GM10248 (cell line): ENCODE measurements around the gene PIP4K2A.

Experiments used
- CTCF ChIA-PET: fragments of 300-600 bp; sonication (Branson Sonifier 250); formaldehyde crosslinking; extraction: SDS; loops from one replicate; lab custom pipeline; 2021; ENCODE audit warnings: antibody characterized with exemption; lab: Yijun Ruan, JAX
- POLR2A ChIA-PET: fragments of 350-650 bp; sonication (Branson Sonifier 250); formaldehyde crosslinking; extraction: SDS; loops from one replicate; lab custom pipeline; 2020; ENCODE audit warnings: antibody characterized with exemption; lab: Yijun Ruan, JAX
- DNase-seq: peaks from one replicate; pipeline ENCODE4 v3.0.0; 2012; ENCODE audit errors: extremely low spot score
- CTCF ChIP-seq: IDR thresholded peaks from 2 replicates; pipeline ENCODE4 v1.5.1; 2012; ENCODE audit warnings: mild to moderate bottlenecking, low read depth; ENCODE audit errors: extremely low read depth, missing control alignments, control extremely low read depth

Gene PIP4K2A

GRCh38 chr10:22733992-22734391 is 19.6 kb upstream of the PIP4K2A start:
- ChIA-PET CTCF (no interaction called here), POLR2A (no interaction called here)
- DNase-seq, result no peak
- TF ChIP-seq CTCF, result no peak

GRCh38 chr10:22727663-22728062 is 13.3 kb upstream of the PIP4K2A start:
- DNase-seq, result no peak
- CTCF ChIA-PET, result no interaction called here
- TF ChIP-seq CTCF, result no peak
- POLR2A ChIA-PET, result no interaction called here

GRCh38 chr10:22727112-22727511 is 12.7 kb upstream of the PIP4K2A start:
- POLR2A ChIA-PET, result no interaction called here

GRCh38 chr10:22724773-22725172 is 10.4 kb upstream of the PIP4K2A start:
- CTCF ChIA-PET, result interaction anchor here (1.2 to 1.3 kb wide), 2 partner anchors 36 to 43 kb away, joined by 3 to 4 read pairs; no protein-coding TSS in a partner anchor
- no peak for TF ChIP-seq CTCF
- DNase-seq, result no peak
- POLR2A ChIA-PET, result no interaction called here

More at GRCh38 chr10:22727112-22727511, 12.7 kb upstream of the PIP4K2A start:
- CTCF ChIA-PET, result no interaction called here
- TF ChIP-seq CTCF, result no peak
- DNase-seq, result no peak

GRCh38 chr10:22723783-22724182 is 9.4 kb upstream of the PIP4K2A start:
- ChIA-PET POLR2A (no interaction called here), CTCF (interaction anchor here (0.9 to 1.4 kb wide), 2 partner anchors 27 to 81 kb away, joined by 3 read pairs; no protein-coding TSS in a partner anchor)
- peak; percentile 48 for DNase-seq
- no peak for TF ChIP-seq CTCF

- POLR2A ChIA-PET, result no interaction called here
- DNase-seq, result peak; percentile 49
- CTCF ChIA-PET, result interaction anchor here (0.9 to 1.4 kb wide), 2 partner anchors 26 to 80 kb away, joined by 3 read pairs; no protein-coding TSS in a partner anchor
- TF ChIP-seq CTCF, result no peak
Measured at GRCh38 chr10:22723343-22723779, 9.0 kb upstream of the PIP4K2A start.

- ChIA-PET POLR2A (no interaction called here), CTCF (interaction anchor here (1.4 kb wide), 1 partner anchor 80 kb away, joined by 3 read pairs; no protein-coding TSS in a partner anchor)
- DNase-seq, result no peak
- no peak for TF ChIP-seq CTCF
Measured at GRCh38 chr10:22722626-22723169, 8.3 kb upstream of the PIP4K2A start.
